Calu3 (cell line): ENCODE data around the gene SLC46A2. TPM values are rescaled to one million over a fixed set of nuclear protein-coding genes. Genes with fewer than 3 reads are reported as not detected.

ENCODE experiments used
- BruUV-seq: library from RNA; stranded (reverse); fragments of 400-500 nt; replicated peaks from 2 replicates; lab custom pipeline; 2021; lab: Mats Ljungman, UMichigan
- CTCF ChIA-PET: fragments of 300-600 bp; sonication (Branson Sonifier 250); formaldehyde crosslinking; loops from one replicate; lab custom pipeline; 2022; ENCODE audit warnings: antibody characterized with exemption; lab: Charles Lee
- DNase-seq: peaks from one replicate; pipeline ENCODE4 v3.0.0; 2022
- H3K27ac Mint-ChIP-seq: one replicate; pipeline ENCODE4 v1.8.0; 2022; ENCODE audit warnings: mixed read lengths; ENCODE audit not compliant: unreplicated experiment
- H3K27me3 Mint-ChIP-seq: one replicate; pipeline ENCODE4 v1.8.0; 2022; ENCODE audit warnings: mixed read lengths; ENCODE audit not compliant: unreplicated experiment
- H3K36me3 Mint-ChIP-seq: one replicate; pipeline ENCODE4 v1.8.0; 2022; ENCODE audit warnings: mild to moderate bottlenecking, moderate library complexity, mixed read lengths; ENCODE audit not compliant: insufficient read depth, unreplicated experiment
- H3K4me1 Mint-ChIP-seq: one replicate; pipeline ENCODE4 v1.8.0; 2022; ENCODE audit warnings: mild to moderate bottlenecking, low read depth, mixed read lengths; ENCODE audit not compliant: unreplicated experiment
- H3K4me3 Mint-ChIP-seq: one replicate; pipeline ENCODE4 v1.8.0; 2022; ENCODE audit warnings: mild to moderate bottlenecking, low read depth, moderate library complexity, mixed read lengths; ENCODE audit not compliant: unreplicated experiment
- H3K9me3 Mint-ChIP-seq: one replicate; pipeline ENCODE4 v1.8.0; 2022; ENCODE audit warnings: low read depth, mixed read lengths; ENCODE audit not compliant: unreplicated experiment
- intact Hi-C: fragments of 100-400 bp; cut with micrococcal nuclease; formaldehyde crosslinking; loops from one replicate; pipeline ENCODE4 v1.10.0; 2022; ENCODE audit not compliant: unreplicated experiment
- total RNA-seq: library from RNA; stranded (reverse); gene quantifications from 2 replicates; pipeline ENCODE4 v1.2.3, GENCODE V29; 2022
- TF ChIP-seq, protein P1 (sequence below): fragments of 200-600 bp; IDR thresholded peaks from one replicate; pipeline ENCODE4 v1.8.0; 2022; ENCODE audit warnings: antibody characterized with exemption; ENCODE audit not compliant: unreplicated experiment

SLC46A2 gene
- total RNA-seq, 1 experiment from 2014 or later = not detected

DNA sequence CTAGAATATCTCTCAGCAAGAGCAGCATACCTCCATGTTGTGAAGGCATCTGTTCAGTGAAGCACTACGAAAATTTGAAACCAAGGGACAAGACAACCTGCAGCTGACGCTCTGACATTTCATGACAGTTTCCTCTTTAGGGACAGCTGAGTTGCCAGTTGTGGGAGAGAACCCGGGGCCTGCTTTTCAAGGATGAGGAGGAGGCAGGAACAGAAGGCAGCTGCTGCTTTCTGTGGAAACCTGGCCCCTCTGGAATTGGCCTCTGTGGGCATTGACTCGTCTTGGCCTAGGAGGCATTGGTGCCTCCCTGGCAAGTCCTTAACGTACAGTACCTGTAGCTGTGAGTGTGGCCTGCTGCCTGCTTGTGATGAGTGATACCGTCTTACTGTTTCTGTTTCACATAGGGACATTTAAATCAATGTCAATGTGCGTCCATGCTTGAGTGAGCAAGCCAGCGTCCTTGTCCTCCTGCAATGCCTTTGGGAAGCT, 21.6 kb downstream of the SLC46A2 start:
- TF ChIP-seq, protein P1, sequence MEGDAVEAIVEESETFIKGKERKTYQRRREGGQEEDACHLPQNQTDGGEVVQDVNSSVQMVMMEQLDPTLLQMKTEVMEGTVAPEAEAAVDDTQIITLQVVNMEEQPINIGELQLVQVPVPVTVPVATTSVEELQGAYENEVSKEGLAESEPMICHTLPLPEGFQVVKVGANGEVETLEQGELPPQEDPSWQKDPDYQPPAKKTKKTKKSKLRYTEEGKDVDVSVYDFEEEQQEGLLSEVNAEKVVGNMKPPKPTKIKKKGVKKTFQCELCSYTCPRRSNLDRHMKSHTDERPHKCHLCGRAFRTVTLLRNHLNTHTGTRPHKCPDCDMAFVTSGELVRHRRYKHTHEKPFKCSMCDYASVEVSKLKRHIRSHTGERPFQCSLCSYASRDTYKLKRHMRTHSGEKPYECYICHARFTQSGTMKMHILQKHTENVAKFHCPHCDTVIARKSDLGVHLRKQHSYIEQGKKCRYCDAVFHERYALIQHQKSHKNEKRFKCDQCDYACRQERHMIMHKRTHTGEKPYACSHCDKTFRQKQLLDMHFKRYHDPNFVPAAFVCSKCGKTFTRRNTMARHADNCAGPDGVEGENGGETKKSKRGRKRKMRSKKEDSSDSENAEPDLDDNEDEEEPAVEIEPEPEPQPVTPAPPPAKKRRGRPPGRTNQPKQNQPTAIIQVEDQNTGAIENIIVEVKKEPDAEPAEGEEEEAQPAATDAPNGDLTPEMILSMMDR = no peak
- Mint-ChIP-seq H3K27me3 (no peaks in the 10 kb centered on the region), H3K4me3 (no peak overlapping the region), H3K9me3 (peaks cover 2% of the 10 kb centered on the region), H3K36me3 (no peaks in the 10 kb centered on the region), H3K27ac (no peak overlapping the region), H3K4me1 (no peaks in the 10 kb centered on the region)
- CTCF ChIA-PET = interaction anchor here (0.6 kb wide), 1 partner anchor 8 kb away, joined by 3 read pairs; no protein-coding TSS in a partner anchor
- no TSS peak for BruUV-seq
- intact Hi-C loops = no loop called here
- DNase-seq = no peak

DNA sequence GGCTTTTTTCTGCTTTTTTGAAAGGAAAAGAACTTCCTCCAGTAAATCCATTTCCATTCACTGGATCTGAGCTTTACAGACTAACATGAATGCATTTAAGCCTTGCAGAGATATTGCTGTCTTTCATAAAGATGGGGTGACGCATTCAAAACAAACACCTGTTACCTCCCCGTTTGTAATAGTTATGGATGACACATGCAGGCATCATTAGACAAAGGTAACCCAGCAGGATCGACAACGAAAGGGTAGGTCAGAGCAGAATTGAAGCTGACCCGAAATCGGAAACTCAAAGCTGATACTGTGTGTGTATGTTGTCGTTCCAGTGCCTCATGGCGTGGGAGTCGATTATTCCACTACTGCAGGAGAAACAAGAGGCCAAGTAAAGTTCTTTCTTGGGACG, 22.2 kb downstream of the SLC46A2 start:
- H3K4me3 Mint-ChIP-seq = no peak overlapping the region
- intact Hi-C loops = no loop called here
- no peaks in the 10 kb centered on the region for H3K4me1 Mint-ChIP-seq
- CTCF ChIA-PET = no interaction called here
- H3K36me3 Mint-ChIP-seq = no peaks in the 10 kb centered on the region
- H3K9me3 Mint-ChIP-seq = peaks cover 2% of the 10 kb centered on the region
- TF ChIP-seq, protein P1 = no peak
- DNase-seq = no peak
- H3K27me3 Mint-ChIP-seq = no peaks in the 10 kb centered on the region
- BruUV-seq = no TSS peak
- H3K27ac Mint-ChIP-seq = no peak overlapping the region

DNA sequence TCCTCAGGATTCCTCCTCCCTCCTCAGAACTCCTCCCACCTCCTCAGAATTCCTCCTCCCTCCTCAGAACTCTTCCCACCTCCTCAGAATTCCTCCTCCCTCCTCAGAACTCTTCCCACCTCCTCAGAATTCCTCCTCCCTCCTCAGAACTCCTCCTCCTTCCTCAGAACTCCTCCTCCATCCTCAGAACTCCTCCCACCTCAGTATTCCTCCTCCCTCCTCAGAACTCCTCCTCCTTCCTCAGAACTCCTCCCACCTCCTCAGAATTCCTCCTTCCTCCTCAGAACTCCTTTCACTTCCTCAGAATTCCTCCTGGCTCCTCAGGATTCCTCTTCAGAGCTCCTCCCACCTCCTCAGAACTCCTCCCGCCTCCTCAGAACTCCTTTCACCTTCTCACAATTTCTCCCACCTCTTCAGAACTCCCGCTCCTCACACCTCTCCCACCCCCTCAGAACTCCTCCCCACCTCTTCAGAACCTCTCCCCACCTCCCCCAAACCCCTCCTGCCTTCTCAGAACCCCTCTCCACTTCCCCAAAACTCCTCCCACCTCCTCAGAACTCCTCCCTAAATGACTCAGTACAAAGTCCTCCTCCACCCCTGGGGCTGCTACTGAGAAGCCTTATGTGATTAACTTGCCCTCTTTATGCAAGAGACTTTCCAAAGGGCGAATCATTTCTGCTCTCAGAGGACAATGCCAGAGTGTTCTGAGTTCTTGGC, 23.2 kb downstream of the SLC46A2 start:
- Mint-ChIP-seq H3K27ac (peak overlapping the region; percentile 36), H3K27me3 (no peaks in the 10 kb centered on the region), H3K4me1 (no peaks in the 10 kb centered on the region), H3K36me3 (no peaks in the 10 kb centered on the region), H3K4me3 (no peak overlapping the region), H3K9me3 (peaks cover 2% of the 10 kb centered on the region)
- no peak for DNase-seq
- TF ChIP-seq, protein P1 = no peak
- no TSS peak for BruUV-seq
- CTCF ChIA-PET = no interaction called here
- intact Hi-C loops = no loop called here

DNA sequence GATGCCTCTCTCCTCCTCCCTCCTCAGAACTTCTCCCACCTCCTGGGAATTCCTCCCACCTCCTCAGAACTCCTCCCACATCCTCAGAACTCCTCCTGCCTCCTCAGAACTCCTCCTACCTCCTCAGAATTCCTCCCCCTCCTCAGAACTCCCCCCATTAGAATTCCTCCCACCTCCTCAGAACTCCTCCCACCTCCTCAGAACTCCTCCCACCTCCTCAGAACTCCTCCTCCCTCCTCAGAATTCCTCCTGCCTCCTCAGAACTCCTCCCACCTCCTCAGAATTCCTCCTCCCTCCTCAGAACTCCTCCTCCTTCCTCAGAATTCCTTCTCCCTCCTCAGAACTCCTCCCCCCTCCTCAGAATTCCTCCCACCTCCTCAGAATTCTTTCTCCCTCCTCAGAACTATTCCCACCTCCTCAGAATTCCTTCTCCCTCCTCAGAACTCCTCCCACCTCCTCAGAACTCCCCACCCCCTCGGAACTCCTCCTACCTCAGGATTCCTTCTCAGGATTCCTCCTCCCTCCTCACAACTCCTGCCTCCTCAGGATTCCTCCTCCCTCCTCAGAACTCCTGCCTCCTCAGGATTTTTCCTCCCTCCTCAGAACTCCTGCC, 23.9 kb downstream of the SLC46A2 start:
- BruUV-seq = no TSS peak
- Mint-ChIP-seq H3K27me3 (no peaks in the 10 kb centered on the region), H3K36me3 (no peaks in the 10 kb centered on the region), H3K4me3 (no peak overlapping the region), H3K27ac (no peak overlapping the region), H3K9me3 (peaks cover 2% of the 10 kb centered on the region), H3K4me1 (no peaks in the 10 kb centered on the region)
- intact Hi-C loops = no loop called here
- TF ChIP-seq, protein P1 = no peak
- no peak for DNase-seq
- CTCF ChIA-PET = no interaction called here
